ENCODE measurements around the gene CDC42BPG. TPM values are rescaled to one million over a fixed set of nuclear protein-coding genes. Genes with fewer than 3 reads are reported as not detected.

The CDC42BPG gene
- total and polyA plus RNA-seq, 9 of the 15 experiments (the other 6 are each of a cell fraction or from before 2014, with no cell fraction given) = 0.04 to 8.8 (median 2.1) TPM

- TF ChIP-seq, protein P1, sequence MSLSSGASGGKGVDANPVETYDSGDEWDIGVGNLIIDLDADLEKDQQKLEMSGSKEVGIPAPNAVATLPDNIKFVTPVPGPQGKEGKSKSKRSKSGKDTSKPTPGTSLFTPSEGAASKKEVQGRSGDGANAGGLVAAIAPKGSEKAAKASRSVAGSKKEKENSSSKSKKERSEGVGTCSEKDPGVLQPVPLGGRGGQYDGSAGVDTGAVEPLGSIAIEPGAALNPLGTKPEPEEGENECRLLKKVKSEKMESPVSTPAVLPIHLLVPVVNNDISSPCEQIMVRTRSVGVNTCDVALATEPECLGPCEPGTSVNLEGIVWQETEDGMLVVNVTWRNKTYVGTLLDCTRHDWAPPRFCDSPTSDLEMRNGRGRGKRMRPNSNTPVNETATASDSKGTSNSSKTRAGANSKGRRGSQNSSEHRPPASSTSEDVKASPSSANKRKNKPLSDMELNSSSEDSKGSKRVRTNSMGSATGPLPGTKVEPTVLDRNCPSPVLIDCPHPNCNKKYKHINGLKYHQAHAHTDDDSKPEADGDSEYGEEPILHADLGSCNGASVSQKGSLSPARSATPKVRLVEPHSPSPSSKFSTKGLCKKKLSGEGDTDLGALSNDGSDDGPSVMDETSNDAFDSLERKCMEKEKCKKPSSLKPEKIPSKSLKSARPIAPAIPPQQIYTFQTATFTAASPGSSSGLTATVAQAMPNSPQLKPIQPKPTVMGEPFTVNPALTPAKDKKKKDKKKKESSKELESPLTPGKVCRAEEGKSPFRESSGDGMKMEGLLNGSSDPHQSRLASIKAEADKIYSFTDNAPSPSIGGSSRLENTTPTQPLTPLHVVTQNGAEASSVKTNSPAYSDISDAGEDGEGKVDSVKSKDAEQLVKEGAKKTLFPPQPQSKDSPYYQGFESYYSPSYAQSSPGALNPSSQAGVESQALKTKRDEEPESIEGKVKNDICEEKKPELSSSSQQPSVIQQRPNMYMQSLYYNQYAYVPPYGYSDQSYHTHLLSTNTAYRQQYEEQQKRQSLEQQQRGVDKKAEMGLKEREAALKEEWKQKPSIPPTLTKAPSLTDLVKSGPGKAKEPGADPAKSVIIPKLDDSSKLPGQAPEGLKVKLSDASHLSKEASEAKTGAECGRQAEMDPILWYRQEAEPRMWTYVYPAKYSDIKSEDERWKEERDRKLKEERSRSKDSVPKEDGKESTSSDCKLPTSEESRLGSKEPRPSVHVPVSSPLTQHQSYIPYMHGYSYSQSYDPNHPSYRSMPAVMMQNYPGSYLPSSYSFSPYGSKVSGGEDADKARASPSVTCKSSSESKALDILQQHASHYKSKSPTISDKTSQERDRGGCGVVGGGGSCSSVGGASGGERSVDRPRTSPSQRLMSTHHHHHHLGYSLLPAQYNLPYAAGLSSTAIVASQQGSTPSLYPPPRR (CRISPR knock-in tag; IDR thresholded peaks at IDR 0.05; ENCODE audit: borderline replicate concordance) = no peak
- TF ChIP-seq GTF2F1 (IDR thresholded peaks at IDR 0.05; ENCODE audit: low read depth, low read length) = no peak
- no peak; the same call in 1 of the 2 replicates for TF ChIP-seq EP300 (IDR thresholded peaks at IDR 0.05; ENCODE audit: low read length)
- TF ChIP-seq SMAD3 (CRISPR knock-in tag; conservative IDR thresholded peaks at IDR 0.05) = no peak
- TF ChIP-seq, protein P2, sequence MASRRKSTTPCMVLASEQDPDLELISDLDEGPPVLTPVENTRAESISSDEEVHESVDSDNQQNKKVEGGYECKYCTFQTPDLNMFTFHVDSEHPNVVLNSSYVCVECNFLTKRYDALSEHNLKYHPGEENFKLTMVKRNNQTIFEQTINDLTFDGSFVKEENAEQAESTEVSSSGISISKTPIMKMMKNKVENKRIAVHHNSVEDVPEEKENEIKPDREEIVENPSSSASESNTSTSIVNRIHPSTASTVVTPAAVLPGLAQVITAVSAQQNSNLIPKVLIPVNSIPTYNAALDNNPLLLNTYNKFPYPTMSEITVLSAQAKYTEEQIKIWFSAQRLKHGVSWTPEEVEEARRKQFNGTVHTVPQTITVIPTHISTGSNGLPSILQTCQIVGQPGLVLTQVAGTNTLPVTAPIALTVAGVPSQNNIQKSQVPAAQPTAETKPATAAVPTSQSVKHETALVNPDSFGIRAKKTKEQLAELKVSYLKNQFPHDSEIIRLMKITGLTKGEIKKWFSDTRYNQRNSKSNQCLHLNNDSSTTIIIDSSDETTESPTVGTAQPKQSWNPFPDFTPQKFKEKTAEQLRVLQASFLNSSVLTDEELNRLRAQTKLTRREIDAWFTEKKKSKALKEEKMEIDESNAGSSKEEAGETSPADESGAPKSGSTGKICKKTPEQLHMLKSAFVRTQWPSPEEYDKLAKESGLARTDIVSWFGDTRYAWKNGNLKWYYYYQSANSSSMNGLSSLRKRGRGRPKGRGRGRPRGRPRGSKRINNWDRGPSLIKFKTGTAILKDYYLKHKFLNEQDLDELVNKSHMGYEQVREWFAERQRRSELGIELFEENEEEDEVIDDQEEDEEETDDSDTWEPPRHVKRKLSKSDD (conservative IDR thresholded peaks at IDR 0.05; ENCODE audit: low read length) = no peak
- TF ChIP-seq CEBPG (CRISPR knock-in tag; IDR thresholded peaks at IDR 0.05) = no peak
- TF ChIP-seq CEBPG (tag; conservative IDR thresholded peaks at IDR 0.05 in 1 of 2, IDR thresholded peaks at IDR 0.05 in 1 of 2) = no peak
- TF ChIP-seq ZNF764 (CRISPR knock-in tag; IDR thresholded peaks at IDR 0.05; ENCODE audit: low read depth) = no peak
- 0 out of 2 replicates have a peak, but pooled peaks have one; percentile 4 for TF ChIP-seq ZNF589 (CRISPR knock-in tag; IDR thresholded peaks at IDR 0.05; ENCODE audit: low read depth)
- TF ChIP-seq, protein P3, sequence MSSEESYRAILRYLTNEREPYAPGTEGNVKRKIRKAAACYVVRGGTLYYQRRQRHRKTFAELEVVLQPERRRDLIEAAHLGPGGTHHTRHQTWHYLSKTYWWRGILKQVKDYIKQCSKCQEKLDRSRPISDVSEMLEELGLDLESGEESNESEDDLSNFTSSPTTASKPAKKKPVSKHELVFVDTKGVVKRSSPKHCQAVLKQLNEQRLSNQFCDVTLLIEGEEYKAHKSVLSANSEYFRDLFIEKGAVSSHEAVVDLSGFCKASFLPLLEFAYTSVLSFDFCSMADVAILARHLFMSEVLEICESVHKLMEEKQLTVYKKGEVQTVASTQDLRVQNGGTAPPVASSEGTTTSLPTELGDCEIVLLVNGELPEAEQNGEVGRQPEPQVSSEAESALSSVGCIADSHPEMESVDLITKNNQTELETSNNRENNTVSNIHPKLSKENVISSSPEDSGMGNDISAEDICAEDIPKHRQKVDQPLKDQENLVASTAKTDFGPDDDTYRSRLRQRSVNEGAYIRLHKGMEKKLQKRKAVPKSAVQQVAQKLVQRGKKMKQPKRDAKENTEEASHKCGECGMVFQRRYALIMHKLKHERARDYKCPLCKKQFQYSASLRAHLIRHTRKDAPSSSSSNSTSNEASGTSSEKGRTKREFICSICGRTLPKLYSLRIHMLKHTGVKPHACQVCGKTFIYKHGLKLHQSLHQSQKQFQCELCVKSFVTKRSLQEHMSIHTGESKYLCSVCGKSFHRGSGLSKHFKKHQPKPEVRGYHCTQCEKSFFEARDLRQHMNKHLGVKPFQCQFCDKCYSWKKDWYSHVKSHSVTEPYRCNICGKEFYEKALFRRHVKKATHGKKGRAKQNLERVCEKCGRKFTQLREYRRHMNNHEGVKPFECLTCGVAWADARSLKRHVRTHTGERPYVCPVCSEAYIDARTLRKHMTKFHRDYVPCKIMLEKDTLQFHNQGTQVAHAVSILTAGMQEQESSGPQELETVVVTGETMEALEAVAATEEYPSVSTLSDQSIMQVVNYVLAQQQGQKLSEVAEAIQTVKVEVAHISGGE (CRISPR knock-in tag; IDR thresholded peaks at IDR 0.05) = peak in 1 of 3 experiments; percentile 58; a peak in 1 of 6 replicates
- TF ChIP-seq CBX3 (IDR thresholded peaks at IDR 0.05; ENCODE audit: borderline replicate concordance in 1 of 2, low read length in 2 of 2) = no peak
- no peak for TF ChIP-seq MECOM (CRISPR knock-in tag; IDR thresholded peaks at IDR 0.05)
- TF ChIP-seq ELF1 (tag; IDR thresholded peaks at IDR 0.05) = no peak
These were observed 43.4 kb upstream of the CDC42BPG start (continued) for GRCh38 chr11:64887757-64888405.

Data from K562 (cell line).